Measurements from ENCODE around the gene RAB7A. TPM values are rescaled to one million over a fixed set of nuclear protein-coding genes. Genes with fewer than 3 reads are reported as not detected.
"Not testable (repeated sequence)": the region's sequence is repeated elsewhere in the genome, so short reads cannot be mapped to it uniquely, and the experiment has no call there.

The RAB7A gene
- polyA plus RNA-seq, 1 donor from 2014 or later, result 42.4 TPM

GRCh38 chr3:128768471-128768870 is 42.5 kb downstream of the RAB7A start:
- no peaks in the 10 kb centered on the region for H3K27me3 ChIP-seq (ENCODE audit: insufficient read depth, low read depth, low read length)
- H3K4me3 ChIP-seq (ENCODE audit: low read length), result no peak overlapping the region
- H3F3A ChIP-seq (ENCODE audit: insufficient read depth, low read length, poor library complexity, severe bottlenecking), result no peaks in the 10 kb centered on the region
- no peaks in the 10 kb centered on the region for H4K20me1 ChIP-seq (ENCODE audit: insufficient read depth)
- H3K36me3 ChIP-seq (ENCODE audit: insufficient read depth, low read length), result no peaks in the 10 kb centered on the region
- no peaks in the 10 kb centered on the region for H3K9me3 ChIP-seq (ENCODE audit: low read length)
- no peaks in the 10 kb centered on the region for H3K9me2 ChIP-seq (ENCODE audit: insufficient read depth, low read length)
- no peak overlapping the region for H3K27ac ChIP-seq (ENCODE audit: low read length)
- TF ChIP-seq POLR2AphosphoS5 (IDR thresholded peaks at IDR 0.05), result no peak
- no peak for TF ChIP-seq CTCF (IDR thresholded peaks at IDR 0.05; ENCODE audit: poor library complexity, severe bottlenecking)
- no peak for TF ChIP-seq SMC3 (conservative IDR thresholded peaks at IDR 0.05; ENCODE audit: poor library complexity)
- TF ChIP-seq RAD21 (conservative IDR thresholded peaks at IDR 0.05), result no peak
- no peak for TF ChIP-seq TAF1 (IDR thresholded peaks at IDR 0.05; ENCODE audit: low read depth)
- no peak for TF ChIP-seq EZH2 (IDR thresholded peaks at IDR 0.05; ENCODE audit: borderline replicate concordance, insufficient read depth, low read length, poor library complexity, severe bottlenecking)
- no peak for TF ChIP-seq MXI1 (conservative IDR thresholded peaks at IDR 0.05; ENCODE audit: poor library complexity, severe bottlenecking)
- no peak for TF ChIP-seq REST (IDR thresholded peaks at IDR 0.05; ENCODE audit: borderline replicate concordance)
- TF ChIP-seq EP300 (conservative IDR thresholded peaks at IDR 0.05; ENCODE audit: poor library complexity, severe bottlenecking), result no peak
- no peak overlapping the region for H3K9ac ChIP-seq (ENCODE audit: low read length)
- H2AFZ ChIP-seq (ENCODE audit: low read depth, low read length), result no peak overlapping the region
- H3K4me2 ChIP-seq (ENCODE audit: low read length), result no peak overlapping the region
- peaks cover 59% of the 10 kb centered on the region for H3K79me2 ChIP-seq (replicated peaks; ENCODE audit: insufficient read depth, low read length)

- Histone ChIP-seq H4K20me1 (ENCODE audit: insufficient read depth) (no peaks in the 10 kb centered on the region), H3K27ac (ENCODE audit: low read length) (no peak overlapping the region), H3K36me3 (ENCODE audit: insufficient read depth, low read length) (no peaks in the 10 kb centered on the region), H3K9me3 (ENCODE audit: low read length) (no peaks in the 10 kb centered on the region), H3K79me2 (replicated peaks; ENCODE audit: insufficient read depth, low read length) (peaks cover 59% of the 10 kb centered on the region), H3K9me2 (ENCODE audit: insufficient read depth, low read length) (no peaks in the 10 kb centered on the region), H2AFZ (ENCODE audit: low read depth, low read length) (no peak overlapping the region), H3K4me2 (ENCODE audit: low read length) (no peak overlapping the region), H3K4me3 (ENCODE audit: low read length) (no peak overlapping the region), H3K27me3 (ENCODE audit: insufficient read depth, low read depth, low read length) (no peaks in the 10 kb centered on the region), H3K9ac (ENCODE audit: low read length) (no peak overlapping the region), H3F3A (ENCODE audit: insufficient read depth, low read length, poor library complexity, severe bottlenecking) (no peaks in the 10 kb centered on the region)
- TF ChIP-seq MXI1 (conservative IDR thresholded peaks at IDR 0.05; ENCODE audit: poor library complexity, severe bottlenecking) (no peak), EZH2 (IDR thresholded peaks at IDR 0.05; ENCODE audit: borderline replicate concordance, insufficient read depth, low read length, poor library complexity, severe bottlenecking) (no peak), EP300 (conservative IDR thresholded peaks at IDR 0.05; ENCODE audit: poor library complexity, severe bottlenecking) (no peak), SMC3 (conservative IDR thresholded peaks at IDR 0.05; ENCODE audit: poor library complexity) (no peak), TAF1 (IDR thresholded peaks at IDR 0.05; ENCODE audit: low read depth) (no peak), RAD21 (conservative IDR thresholded peaks at IDR 0.05) (no peak), CTCF (IDR thresholded peaks at IDR 0.05; ENCODE audit: poor library complexity, severe bottlenecking) (no peak), POLR2AphosphoS5 (IDR thresholded peaks at IDR 0.05) (no peak), REST (IDR thresholded peaks at IDR 0.05; ENCODE audit: borderline replicate concordance) (no peak)
Measured at GRCh38 chr3:128770387-128770786, 44.4 kb downstream of the RAB7A start.

GRCh38 chr3:128773189-128773588 is 47.2 kb downstream of the RAB7A start:
- not testable (repeated sequence) for H3K27ac ChIP-seq (ENCODE audit: low read length); H3K9me3 ChIP-seq (ENCODE audit: low read length); H3K36me3 ChIP-seq (ENCODE audit: insufficient read depth, low read length); H3K4me3 ChIP-seq (ENCODE audit: low read length); H3F3A ChIP-seq (ENCODE audit: insufficient read depth, low read length, poor library complexity, severe bottlenecking); H3K9me2 ChIP-seq (ENCODE audit: insufficient read depth, low read length); H3K27me3 ChIP-seq (ENCODE audit: insufficient read depth, low read depth, low read length); H4K20me1 ChIP-seq (ENCODE audit: insufficient read depth); H3K9ac ChIP-seq (ENCODE audit: low read length); H3K4me2 ChIP-seq (ENCODE audit: low read length); H2AFZ ChIP-seq (ENCODE audit: low read depth, low read length)
- peaks cover 54% of the 10 kb centered on the region for H3K79me2 ChIP-seq (replicated peaks; ENCODE audit: insufficient read depth, low read length)

All from neural cell (in vitro differentiated cells).